Liver (tissue), 9 donors: Measurements from ENCODE around the gene C12orf57. TPM values are rescaled to one million over a fixed set of nuclear protein-coding genes. Genes with fewer than 3 reads are reported as not detected.

Source experiments
- DNase-seq: peaks from one replicate; pipeline ENCODE4 v3.0.0-alpha.2; 2017; ENCODE audit warnings: low spot score
- H3K27ac ChIP-seq, 2 donors: one replicate each; pipeline ENCODE4 v1.7.0; 2013; ENCODE audit warnings: inconsistent platforms in 2 of 2, low read length in 2 of 2, control low read depth in 1 of 2, low read depth in 1 of 2, mild to moderate bottlenecking in 1 of 2
- H3K27me3 ChIP-seq, 4 donors: one replicate each; pipeline versions ENCODE4 v1.6.1 to v1.7.0; 2013; ENCODE audit warnings: low read length in 3 of 4, inconsistent platforms in 1 of 4, mild to moderate bottlenecking in 1 of 4, moderate library complexity in 1 of 4; ENCODE audit not compliant: control insufficient read depth in 4 of 4, insufficient read depth in 4 of 4
- H3K36me3 ChIP-seq, 4 donors: one replicate each; pipeline versions ENCODE4 v1.6.1 to v1.7.0; 2013; ENCODE audit warnings: low read length in 3 of 4, mild to moderate bottlenecking in 3 of 4, low read depth in 1 of 4, moderate library complexity in 1 of 4; ENCODE audit not compliant: control insufficient read depth in 4 of 4, insufficient read depth in 3 of 4
- H3K4me1 ChIP-seq, 4 donors: one replicate each; pipeline versions ENCODE4 v1.6.1 to v1.7.0; 2013; ENCODE audit warnings: low read length in 3 of 4, mild to moderate bottlenecking in 3 of 4, moderate library complexity in 1 of 4; ENCODE audit not compliant: control insufficient read depth in 4 of 4, insufficient read depth in 4 of 4
- H3K4me3 ChIP-seq, 3 donors: one replicate each; pipeline versions ENCODE4 v1.6.1 to v1.7.0; 2013; ENCODE audit warnings: low read length in 3 of 3, control low read depth in 1 of 3, low read depth in 1 of 3, mild to moderate bottlenecking in 1 of 3
- H3K9ac ChIP-seq, 2 donors: one replicate each; pipeline ENCODE4 v1.7.0; 2013; ENCODE audit warnings: low read length in 2 of 2, mild to moderate bottlenecking in 2 of 2, moderate library complexity in 2 of 2, control low read depth in 1 of 2, low read depth in 1 of 2
- H3K9me3 ChIP-seq, 4 donors: one replicate each; pipeline versions ENCODE4 v1.6.1 to v1.7.0; 2013; ENCODE audit warnings: low read length in 3 of 4; ENCODE audit not compliant: control insufficient read depth in 4 of 4
- EGR1 ChIP-seq, 2 donors: IDR thresholded peaks; 2 replicates each; pipeline ENCODE4 v1.6.1; 2016 to 2018; ENCODE audit warnings: antibody characterized with exemption in 2 of 2, low read depth in 2 of 2
- FOXA1 ChIP-seq: IDR thresholded peaks from 2 replicates; pipeline ENCODE4 v1.6.1; 2016; ENCODE audit warnings: antibody characterized with exemption
- FOXA2 ChIP-seq: IDR thresholded peaks from 2 replicates; pipeline ENCODE4 v1.6.1; 2016; ENCODE audit warnings: antibody characterized with exemption
- HNF4G ChIP-seq: IDR thresholded peaks from 2 replicates; pipeline ENCODE4 v1.6.1; 2016; ENCODE audit warnings: antibody characterized with exemption
- JUND ChIP-seq, 2 donors: IDR thresholded peaks; 2 replicates each; pipeline ENCODE4 v1.6.1; 2016; ENCODE audit warnings: antibody characterized with exemption in 2 of 2
- MAX ChIP-seq: IDR thresholded peaks from 2 replicates; pipeline ENCODE4 v1.6.1; 2016; ENCODE audit warnings: antibody characterized with exemption
- RXRA ChIP-seq, 2 donors: IDR thresholded peaks; 2 replicates each; pipeline ENCODE4 v1.6.1; 2017 to 2018; ENCODE audit warnings: antibody characterized with exemption in 2 of 2, mild to moderate bottlenecking in 1 of 2
- SP1 ChIP-seq: IDR thresholded peaks from 2 replicates; pipeline ENCODE4 v1.6.1; 2018; ENCODE audit warnings: antibody characterized with exemption, mild to moderate bottlenecking
- TAF1 ChIP-seq: conservative IDR thresholded peaks from 2 replicates; pipeline ENCODE4 v1.6.1; 2016; ENCODE audit warnings: antibody characterized with exemption, mild to moderate bottlenecking
- WGBS: extraction: QIAGEN DNeasy Blood & Tissue Kit; methylation state at CpG from one replicate; pipeline ENCODE4 v1.1.7; 2013; 5-methylcytosine and 5-hydroxymethylcytosine counted together
- polyA plus RNA-seq, 2 donors: library from polyadenylated mRNA; stranded (reverse) in 1 of 2; unstranded in 1 of 2; fragments of 200-250 nt in 1 of 2; fragments of >200 nt in 1 of 2; fragmentation: Nextera tagmentation in 1 of 2; extraction: Ambion mirVana in 1 of 2; gene quantifications; one replicate each; pipeline versions ENCODE4 v1.2.1 to v1.2.3, GENCODE V29; 2013 to 2015
- total RNA-seq, 2 donors: library from RNA; depleted of rRNA; stranded (reverse); fragments of >200 nt; gene quantifications; one replicate each; pipeline ENCODE4 v1.2.3, GENCODE V29; 2014
- TF ChIP-seq, protein P1 (sequence below): IDR thresholded peaks from 2 replicates; pipeline ENCODE4 v1.6.1; 2016; ENCODE audit warnings: antibody characterized with exemption, mild to moderate bottlenecking
- TF ChIP-seq, protein P2 (sequence below): IDR thresholded peaks from 2 replicates; pipeline ENCODE4 v1.6.1; 2016; ENCODE audit warnings: antibody characterized with exemption
- donor health status: healthy.
- donor health status: healthy.
- donor health status: healthy.
- donor health status: healthy.
- donor health status: healthy.

C12orf57 gene
- total and polyA plus RNA-seq, 4 donors, result 49.2 to 193 (median 65.7) TPM

DNA sequence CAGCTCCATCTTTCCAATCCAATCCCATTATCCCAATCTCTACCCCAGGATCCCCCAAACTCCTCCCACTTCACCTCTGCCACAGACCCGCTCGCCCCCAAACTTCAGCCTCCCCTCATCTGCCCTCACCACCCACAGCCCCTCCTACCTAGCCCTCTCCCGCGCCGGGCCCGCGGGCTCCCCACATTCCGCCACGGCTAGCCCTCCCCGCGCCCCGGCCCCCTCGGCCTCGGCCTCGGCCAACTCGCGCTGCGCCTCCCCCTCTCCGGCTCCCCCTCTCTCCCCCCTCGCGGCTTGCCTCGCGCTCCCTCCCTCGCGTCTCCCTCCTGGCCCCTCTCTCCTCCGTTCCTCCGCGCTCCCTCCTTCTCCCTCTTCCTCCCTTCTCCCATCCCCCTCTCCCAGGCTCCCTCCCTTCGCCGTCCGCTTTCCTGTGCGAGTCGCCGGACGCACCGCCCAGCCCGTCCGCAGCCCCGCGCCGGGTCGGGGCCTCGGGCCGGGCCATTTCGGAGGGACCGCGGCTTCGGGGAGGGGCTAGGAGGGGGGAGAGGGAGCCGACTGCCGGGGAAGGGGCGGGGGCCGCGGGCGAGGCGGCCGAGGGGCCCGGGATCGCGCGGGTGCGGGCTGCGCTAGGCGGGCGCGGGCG lies 16.3 kb upstream of the C12orf57 start, which contains the start of gene ATN1:
Gene ATN1, plus strand, starts transcription at position 581 of the 643 bp plus-strand sequence. CDS start 6,043 bp downstream, outside the sequence.
- Histone ChIP-seq H3K4me3 (peak within 1 kb of the TSS; percentile 78 to 88 (median 80)), H3K4me1 (peaks cover 9 to 60% (median 50%) of the 10 kb centered on the region in 4 donors), H3K9ac (peak within 1 kb of the TSS; percentile 35 to 66), H3K27me3 (no peaks in the 10 kb centered on the region), H3K27ac (peak within 1 kb of the TSS; percentile 89 to 93), H3K9me3 (no peaks in the 10 kb centered on the region), H3K36me3 (no peaks in the 10 kb centered on the region)
- peak; percentile 57 for DNase-seq
- TF ChIP-seq, protein P1, sequence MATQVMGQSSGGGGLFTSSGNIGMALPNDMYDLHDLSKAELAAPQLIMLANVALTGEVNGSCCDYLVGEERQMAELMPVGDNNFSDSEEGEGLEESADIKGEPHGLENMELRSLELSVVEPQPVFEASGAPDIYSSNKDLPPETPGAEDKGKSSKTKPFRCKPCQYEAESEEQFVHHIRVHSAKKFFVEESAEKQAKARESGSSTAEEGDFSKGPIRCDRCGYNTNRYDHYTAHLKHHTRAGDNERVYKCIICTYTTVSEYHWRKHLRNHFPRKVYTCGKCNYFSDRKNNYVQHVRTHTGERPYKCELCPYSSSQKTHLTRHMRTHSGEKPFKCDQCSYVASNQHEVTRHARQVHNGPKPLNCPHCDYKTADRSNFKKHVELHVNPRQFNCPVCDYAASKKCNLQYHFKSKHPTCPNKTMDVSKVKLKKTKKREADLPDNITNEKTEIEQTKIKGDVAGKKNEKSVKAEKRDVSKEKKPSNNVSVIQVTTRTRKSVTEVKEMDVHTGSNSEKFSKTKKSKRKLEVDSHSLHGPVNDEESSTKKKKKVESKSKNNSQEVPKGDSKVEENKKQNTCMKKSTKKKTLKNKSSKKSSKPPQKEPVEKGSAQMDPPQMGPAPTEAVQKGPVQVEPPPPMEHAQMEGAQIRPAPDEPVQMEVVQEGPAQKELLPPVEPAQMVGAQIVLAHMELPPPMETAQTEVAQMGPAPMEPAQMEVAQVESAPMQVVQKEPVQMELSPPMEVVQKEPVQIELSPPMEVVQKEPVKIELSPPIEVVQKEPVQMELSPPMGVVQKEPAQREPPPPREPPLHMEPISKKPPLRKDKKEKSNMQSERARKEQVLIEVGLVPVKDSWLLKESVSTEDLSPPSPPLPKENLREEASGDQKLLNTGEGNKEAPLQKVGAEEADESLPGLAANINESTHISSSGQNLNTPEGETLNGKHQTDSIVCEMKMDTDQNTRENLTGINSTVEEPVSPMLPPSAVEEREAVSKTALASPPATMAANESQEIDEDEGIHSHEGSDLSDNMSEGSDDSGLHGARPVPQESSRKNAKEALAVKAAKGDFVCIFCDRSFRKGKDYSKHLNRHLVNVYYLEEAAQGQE, result peak; percentile 17
- TF ChIP-seq HNF4G (no peak), FOXA2 (no peak)
- under 1% methylated on average over 66 of the region's 66 CpGs for WGBS

GRCh38 chr12:6928022-6928702 lies 15.7 kb upstream of the C12orf57 start:
- Histone ChIP-seq H3K4me3 (peak overlapping the region; percentile 66 to 88 (median 78)), H3K36me3 (no peaks in the 10 kb centered on the region), H3K9me3 (no peaks in the 10 kb centered on the region), H3K9ac (peak overlapping the region; percentile 35 to 55), H3K27me3 (no peaks in the 10 kb centered on the region), H3K4me1 (peaks cover 9 to 60% (median 48%) of the 10 kb centered on the region in 4 donors), H3K27ac (peak overlapping the region; percentile 62 to 66)
- TF ChIP-seq FOXA2 (no peak), RXRA (IDR thresholded peaks at IDR 0.05) (no peak), JUND (IDR thresholded peaks at IDR 0.05) (no peak), MAX (no peak), EGR1 (IDR thresholded peaks at IDR 0.05; ENCODE audit: low read depth in 2 of 2) (no peak), TAF1 (no peak), SP1 (no peak), FOXA1 (no peak)
- TF ChIP-seq, protein P2, sequence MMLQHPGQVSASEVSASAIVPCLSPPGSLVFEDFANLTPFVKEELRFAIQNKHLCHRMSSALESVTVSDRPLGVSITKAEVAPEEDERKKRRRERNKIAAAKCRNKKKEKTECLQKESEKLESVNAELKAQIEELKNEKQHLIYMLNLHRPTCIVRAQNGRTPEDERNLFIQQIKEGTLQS, result no peak
- TF ChIP-seq, protein P1, result no peak
- no peak for DNase-seq
- WGBS, result under 1% methylated on average over 78 of the region's 79 CpGs
